ENCODE data around the gene CLMN.

Gene CLMN

DNA sequence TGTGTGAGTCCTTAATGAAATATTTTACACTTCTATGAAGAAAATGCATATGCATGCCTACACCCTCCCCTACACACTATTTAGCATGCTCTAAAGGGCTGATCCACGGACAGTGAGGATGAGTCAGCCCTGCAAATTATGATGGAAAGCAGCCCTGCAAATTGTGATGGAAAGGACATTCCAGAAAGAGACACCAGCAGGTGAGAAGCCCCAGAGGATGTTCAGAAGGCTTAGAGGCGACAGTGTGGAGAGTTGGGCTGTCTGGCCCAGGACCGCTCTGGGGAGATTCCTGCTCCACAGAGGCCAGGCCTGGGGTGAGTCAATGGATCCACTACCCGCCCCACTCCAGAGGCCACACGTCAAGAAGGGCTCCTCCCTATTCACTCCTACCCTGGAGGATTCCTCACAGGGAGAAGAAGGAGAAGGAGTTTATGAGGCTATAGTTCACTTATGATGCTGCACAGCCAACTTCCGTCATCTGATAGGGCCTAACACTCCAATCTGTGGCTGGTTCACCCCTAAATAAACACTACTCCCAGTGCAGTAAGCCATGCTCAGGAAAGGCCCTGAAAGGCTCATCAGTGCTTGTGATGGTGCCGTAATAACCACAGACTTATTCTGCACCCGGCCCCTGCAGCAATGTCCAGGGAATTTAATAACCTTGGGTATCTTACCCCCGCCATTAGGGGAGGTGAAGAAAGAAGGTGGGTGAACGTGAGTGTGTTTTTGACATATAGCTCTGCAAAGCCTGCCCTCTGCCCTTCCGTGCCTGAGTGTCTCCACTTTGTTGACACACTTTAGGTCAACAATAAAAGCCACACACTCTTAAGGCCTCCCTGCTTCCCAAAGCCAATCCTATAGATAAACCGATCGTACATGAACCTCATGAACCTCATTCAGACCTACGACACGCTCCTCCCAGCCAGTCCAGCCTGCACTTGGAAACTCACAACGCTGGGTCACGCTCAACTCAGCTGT lies 46.4 kb downstream of the CLMN start:
- DNase-seq, result no peak
- TF ChIP-seq, protein P1, sequence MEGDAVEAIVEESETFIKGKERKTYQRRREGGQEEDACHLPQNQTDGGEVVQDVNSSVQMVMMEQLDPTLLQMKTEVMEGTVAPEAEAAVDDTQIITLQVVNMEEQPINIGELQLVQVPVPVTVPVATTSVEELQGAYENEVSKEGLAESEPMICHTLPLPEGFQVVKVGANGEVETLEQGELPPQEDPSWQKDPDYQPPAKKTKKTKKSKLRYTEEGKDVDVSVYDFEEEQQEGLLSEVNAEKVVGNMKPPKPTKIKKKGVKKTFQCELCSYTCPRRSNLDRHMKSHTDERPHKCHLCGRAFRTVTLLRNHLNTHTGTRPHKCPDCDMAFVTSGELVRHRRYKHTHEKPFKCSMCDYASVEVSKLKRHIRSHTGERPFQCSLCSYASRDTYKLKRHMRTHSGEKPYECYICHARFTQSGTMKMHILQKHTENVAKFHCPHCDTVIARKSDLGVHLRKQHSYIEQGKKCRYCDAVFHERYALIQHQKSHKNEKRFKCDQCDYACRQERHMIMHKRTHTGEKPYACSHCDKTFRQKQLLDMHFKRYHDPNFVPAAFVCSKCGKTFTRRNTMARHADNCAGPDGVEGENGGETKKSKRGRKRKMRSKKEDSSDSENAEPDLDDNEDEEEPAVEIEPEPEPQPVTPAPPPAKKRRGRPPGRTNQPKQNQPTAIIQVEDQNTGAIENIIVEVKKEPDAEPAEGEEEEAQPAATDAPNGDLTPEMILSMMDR (IDR thresholded peaks at IDR 0.05), result no peak

DNA sequence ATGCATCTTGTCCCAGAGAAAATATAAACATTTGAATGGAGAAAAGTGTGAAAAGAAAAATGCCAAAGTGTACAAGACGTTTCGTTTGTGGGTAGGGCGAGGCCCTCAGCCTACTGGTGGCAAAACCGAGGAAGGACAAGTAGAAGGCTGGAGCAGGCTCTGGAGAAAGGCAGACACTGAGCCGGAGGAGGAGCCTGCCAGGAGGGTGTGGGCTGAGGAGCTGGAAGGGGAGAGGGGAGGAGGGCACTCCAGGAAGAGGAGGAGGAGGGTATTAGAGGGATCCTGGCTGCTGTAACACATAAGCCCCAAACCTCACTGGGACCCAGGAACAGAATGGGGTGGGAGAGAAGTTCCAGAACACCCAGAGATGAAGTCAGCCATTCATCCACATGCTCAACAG lies 47.7 kb downstream of the CLMN start:
- Histone ChIP-seq H3K27me3 (no peaks in the 10 kb centered on the region), H3K9me3 (no peaks in the 10 kb centered on the region), H3K27ac (no peak overlapping the region), H3K4me1 (peaks cover 0 to 4% (median 0%) of the 10 kb centered on the region in 4 donors), H3K36me3 (no peaks in the 10 kb centered on the region), H3K4me3 (no peak overlapping the region)
- intact Hi-C loops (cut with DNase I; ENCODE audit: low total_unique reads), result no loop called here
- DNase-seq, result no peak
- TF ChIP-seq, protein P1 (IDR thresholded peaks at IDR 0.05), result no peak

More for the DNA sequence above, 46.4 kb downstream of the CLMN start:
- Histone ChIP-seq H3K4me3 (no peak overlapping the region), H3K4me1 (peaks cover 0 to 4% (median 0%) of the 10 kb centered on the region in 4 donors), H3K36me3 (no peaks in the 10 kb centered on the region), H3K27ac (no peak overlapping the region), H3K9me3 (no peaks in the 10 kb centered on the region), H3K27me3 (no peaks in the 10 kb centered on the region)
- intact Hi-C loops (cut with DNase I; ENCODE audit: low total_unique reads), result no loop called here

DNA sequence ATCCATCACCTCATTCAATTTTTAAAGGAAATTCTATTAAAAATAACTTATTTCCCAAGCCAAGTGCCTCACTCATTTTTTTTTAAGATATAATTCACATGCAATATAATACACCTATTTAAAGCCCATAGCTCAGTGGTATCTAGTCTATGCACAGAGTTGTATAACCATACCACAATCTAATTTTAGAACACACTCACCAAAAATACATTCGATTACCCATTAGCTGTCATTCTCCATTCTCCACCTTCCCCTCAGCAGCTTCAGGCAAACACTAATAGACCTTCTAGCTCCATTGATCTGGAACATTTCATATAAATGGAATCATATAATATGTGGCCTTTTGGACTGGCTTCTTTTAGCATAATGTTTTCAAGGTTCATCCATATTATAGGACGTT lies 49.5 kb downstream of the CLMN start:
- intact Hi-C loops (cut with DNase I; ENCODE audit: low total_unique reads), result no loop called here

DNA sequence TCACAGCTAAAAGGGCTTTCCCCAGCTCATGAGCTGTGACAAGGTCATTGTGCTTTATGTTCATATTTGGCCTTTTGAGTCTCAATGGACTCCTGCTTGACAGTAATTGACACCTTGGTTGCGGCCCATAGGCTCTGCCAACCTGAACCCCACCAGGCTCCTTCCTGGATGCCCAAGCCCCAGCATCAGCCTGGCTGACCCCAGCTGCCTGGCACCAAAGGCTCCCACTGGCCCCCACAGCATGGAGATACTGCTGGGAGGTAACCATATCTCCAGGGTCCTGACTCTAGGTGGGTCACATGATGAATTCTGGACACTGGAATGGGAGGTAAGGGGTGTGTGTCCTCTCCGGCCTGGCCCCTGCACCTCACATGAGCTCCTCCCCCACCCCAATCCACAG lies 50.2 kb downstream of the CLMN start:
- intact Hi-C loops (cut with DNase I; ENCODE audit: low total_unique reads), result no loop called here
- no peaks in the 10 kb centered on the region for H3K9me3 ChIP-seq
- TF ChIP-seq, protein P1 (IDR thresholded peaks at IDR 0.05), result no peak

More for the DNA sequence above, 49.5 kb downstream of the CLMN start:
- Histone ChIP-seq H3K27ac (no peak overlapping the region), H3K36me3 (no peaks in the 10 kb centered on the region), H3K27me3 (no peaks in the 10 kb centered on the region), H3K4me3 (no peak overlapping the region), H3K4me1 (peaks cover 0 to 7% (median 2%) of the 10 kb centered on the region in 4 donors), H3K9me3 (no peaks in the 10 kb centered on the region)
- DNase-seq, result no peak
- TF ChIP-seq, protein P1 (IDR thresholded peaks at IDR 0.05), result no peak

DNA sequence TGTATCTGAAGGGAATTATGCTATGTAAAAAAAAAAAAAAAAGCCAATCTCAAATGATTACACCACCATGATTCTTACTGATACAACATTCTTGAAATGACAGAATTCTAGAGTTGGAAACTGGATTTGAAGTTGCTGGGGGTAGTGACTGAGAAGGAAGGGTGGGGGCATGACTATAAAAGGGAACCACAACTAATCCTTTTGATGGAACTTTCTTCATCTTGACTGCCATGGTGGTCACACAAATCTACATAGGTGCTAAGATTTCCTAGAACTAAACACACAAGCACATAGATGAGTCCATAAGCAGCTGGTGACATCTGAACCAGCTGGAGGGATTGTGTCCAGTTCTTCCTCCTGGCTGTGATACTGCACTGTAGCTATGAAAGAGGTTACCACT lies 51.4 kb downstream of the CLMN start:
- intact Hi-C loops (cut with DNase I; ENCODE audit: low total_unique reads), result no loop called here
- Histone ChIP-seq H3K36me3 (no peaks in the 10 kb centered on the region), H3K4me1 (peaks cover 0 to 10% (median 4%) of the 10 kb centered on the region in 4 donors), H3K9me3 (no peaks in the 10 kb centered on the region), H3K4me3 (no peak overlapping the region), H3K27me3 (no peaks in the 10 kb centered on the region), H3K27ac (no peak overlapping the region)
- no peak for DNase-seq
- TF ChIP-seq, protein P1 (IDR thresholded peaks at IDR 0.05), result no peak

More for the DNA sequence above, 50.2 kb downstream of the CLMN start:
- H3K4me3 ChIP-seq, result no peak overlapping the region
- no peaks in the 10 kb centered on the region for H3K36me3 ChIP-seq
- H3K27ac ChIP-seq, result no peak overlapping the region
- H3K27me3 ChIP-seq, result no peaks in the 10 kb centered on the region
- H3K4me1 ChIP-seq, result peaks cover 0 to 10% (median 2%) of the 10 kb centered on the region in 4 donors
- no peak for DNase-seq

Measured in tibial artery (tissue), 4 donors.